ENCODE results near the gene CFAP410.

CFAP410 gene

DNA sequence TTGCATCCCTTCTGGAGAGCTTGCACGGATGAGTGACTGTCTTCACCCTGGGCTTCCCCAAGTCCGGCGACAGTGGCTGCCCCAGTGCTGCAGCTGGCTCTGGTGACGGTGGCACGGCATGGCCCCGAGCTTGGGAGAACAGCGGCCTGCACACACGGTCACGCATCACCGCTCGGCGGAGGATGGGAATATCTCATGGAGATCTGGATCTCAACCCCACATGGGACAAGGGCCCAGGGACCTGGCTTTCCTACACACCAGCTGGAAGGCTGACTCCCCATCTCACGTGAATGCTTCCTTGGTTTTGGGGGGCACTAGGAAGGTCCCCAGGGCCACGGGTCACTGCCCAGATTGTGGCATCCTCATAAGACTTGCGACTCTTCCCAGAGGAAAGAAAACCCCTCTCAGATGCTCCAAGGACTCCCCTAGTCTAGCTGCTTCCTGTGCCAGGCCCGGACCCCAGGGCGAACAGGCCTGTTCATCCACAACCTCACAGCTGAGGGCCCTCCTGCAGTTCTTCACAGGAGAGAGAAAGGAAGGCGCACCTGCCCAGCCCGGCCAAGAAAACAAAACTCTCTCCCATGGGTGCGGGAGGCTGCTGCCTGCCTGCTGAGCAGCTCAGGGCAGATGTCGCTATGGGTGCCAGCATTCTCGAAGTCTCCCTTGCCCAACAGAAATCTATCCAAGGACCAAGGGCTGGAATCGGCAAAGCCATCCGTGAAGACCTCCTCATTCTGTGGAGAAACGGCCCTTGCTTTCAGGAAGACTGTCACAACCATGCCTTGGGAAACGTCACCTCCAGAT lies 9.9 kb downstream of the CFAP410 start:
- DNase-seq = no peak

- no peak for DNase-seq
These were observed 10.8 kb downstream of the CFAP410 start for GRCh38 chr21:44328242-44328895.

GRCh38 chr21:44327603-44327974 lies 11.6 kb downstream of the CFAP410 start:
- DNase-seq = peak; percentile 74

DNA sequence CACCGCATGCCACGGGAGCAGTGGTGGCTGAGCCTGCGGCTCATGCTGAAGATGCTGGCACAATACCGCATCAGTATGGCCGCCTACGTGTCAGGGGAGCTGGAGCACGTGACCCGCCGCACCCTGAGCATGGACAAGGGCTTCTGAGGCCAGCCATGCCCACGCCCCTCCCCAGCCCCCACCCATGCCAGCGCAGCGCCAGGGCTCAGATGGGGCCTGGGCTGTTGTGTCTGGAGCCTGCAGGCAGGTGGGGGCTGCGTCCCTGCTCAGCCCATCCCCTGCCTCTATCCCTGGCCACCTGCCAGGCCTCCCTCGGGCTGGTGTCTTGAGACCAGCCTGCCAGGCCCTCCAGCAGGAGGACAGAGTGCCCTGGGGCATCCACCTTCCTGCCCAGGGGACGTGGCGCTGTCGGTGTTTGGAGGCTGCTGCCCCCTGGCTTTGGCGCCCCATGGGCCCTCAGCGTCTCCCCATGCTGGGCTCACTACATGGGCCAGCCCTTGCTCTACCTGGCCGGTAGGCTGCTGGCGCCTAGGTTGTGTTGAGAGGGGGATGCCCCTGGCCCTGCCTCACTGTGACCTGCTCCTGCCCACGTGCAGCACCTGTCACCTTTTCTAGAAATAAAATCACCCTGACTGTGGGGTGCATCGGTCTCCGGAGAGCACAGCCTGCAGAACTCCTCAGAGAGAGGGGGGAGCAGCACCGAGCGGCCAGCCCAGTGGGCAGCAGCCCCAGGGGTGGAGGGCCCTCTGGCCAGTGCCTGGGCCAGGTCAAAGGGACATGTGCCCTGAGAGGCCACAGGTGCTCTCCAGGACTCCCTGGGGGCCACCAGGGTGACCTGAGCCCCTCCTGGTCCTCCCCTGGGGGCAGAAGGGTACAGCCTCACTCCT lies 12.2 kb downstream of the CFAP410 start:
- no peak for DNase-seq

DNA sequence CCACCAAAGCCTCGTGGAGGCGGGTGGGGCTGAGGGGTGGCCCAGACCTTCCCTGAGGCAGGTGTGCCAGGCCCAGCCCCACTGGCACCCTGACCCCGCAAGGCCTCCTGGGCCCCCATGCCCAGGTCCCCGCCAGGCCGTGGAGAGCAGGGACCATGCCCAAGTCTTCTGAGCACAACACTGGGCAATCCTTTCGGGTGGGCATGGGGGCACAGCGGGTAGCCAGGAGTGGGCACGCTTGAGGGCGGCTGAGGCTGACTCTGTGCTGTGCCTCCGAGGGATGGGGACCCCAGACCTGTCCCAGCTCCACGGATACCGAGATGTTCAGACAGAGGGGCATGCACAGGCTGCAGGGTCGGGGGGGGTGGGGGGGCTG lies 12.9 kb downstream of the CFAP410 start:
- no peak for DNase-seq

DNA sequence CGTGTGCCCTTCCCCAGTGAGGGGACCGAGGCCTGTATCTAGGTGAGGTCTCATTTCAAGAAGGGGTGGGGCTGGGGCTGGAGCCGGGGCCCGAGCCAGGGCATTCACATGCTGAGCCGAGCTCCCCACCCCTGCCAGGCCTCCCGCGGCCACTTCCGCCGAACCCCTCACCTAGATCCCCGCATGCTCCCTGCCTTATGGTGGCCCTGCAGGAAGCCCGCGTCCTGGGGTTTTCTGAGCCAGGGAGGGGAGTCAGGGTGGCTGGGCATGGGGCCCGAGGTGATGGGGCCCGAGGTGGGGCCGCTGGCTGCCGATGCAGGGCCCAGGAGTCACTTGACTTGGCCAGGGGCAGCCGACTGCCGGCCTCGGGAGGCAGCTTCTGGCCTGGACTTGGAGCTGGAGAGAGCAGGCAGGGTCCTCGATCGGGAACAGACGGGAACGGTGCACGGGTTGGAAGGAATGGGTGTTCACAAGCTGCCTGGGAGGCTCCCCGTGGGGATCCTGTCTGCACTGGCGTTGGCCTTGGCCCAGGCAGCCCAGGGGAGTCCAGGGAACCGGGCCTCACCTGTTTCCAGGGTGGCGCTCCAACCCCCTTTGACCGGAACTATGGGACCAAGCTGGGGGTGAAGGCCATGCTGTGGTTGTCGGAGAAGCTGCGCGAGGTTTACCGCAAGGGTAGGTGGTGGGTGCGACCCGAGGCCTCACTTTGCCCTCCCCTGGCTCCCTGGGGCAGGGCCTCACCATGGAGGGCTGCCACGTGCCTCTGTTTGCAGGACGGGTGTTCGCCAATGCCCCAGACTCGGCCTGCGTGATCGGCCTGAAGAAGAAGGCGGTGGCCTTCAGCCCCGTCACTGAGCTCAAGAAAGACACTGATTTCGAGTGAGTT lies 13.6 kb downstream of the CFAP410 start:
- DNase-seq = no peak

DNA sequence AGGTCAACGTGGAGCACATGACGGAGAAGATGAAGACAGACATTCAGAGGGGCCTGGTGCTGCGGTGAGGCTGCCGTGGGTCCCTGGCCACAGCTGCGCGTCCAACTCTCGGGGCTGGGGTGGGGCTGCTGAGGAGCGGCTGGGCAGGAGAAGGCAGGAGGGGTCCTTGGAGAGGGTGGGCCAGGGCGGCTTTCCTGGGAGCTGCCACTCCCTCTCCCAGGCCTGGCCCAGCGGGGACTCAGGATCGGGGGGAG lies 14.4 kb downstream of the CFAP410 start:
- no peak for DNase-seq

DNA sequence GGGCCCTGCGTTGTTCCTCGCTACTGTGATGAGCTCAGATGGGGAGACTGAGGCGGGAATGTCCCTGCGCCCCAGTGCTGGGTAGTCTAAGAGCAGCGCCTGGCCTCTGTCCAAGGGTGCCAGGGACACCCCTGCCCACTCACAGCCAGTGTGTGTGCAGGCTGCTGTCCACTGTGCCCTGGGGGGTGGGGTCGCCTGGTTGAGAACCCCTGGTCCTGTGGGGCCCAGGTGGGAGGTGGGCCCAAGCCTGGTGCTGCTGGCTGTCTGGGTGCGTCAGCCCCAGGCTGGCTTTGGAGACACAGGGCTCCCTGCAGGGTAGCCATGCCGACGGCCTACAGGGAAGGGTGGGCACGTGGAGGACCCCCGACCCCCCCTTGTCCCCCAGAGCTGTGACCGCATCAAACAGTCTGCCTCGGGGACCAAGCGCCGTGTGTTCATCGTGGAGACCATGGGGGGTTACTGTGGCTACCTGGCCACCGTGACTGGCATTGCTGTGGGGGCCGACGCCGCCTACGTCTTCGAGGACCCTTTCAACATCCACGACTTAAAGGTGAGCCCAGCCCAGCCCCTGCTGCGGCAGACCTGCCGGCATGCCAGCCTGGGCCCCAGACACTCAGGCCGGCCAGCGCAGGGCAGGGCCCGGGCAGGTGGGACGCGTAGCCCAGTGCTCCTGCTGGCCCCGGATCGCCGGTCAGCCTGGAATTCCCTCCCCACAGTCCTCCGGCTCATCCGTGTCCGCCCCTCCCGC lies 14.9 kb downstream of the CFAP410 start:
- no peak for DNase-seq

- no peak for DNase-seq
These were observed 15.6 kb downstream of the CFAP410 start for GRCh38 chr21:44323591-44323990.

GRCh38 chr21:44322621-44323325 lies 16.4 kb downstream of the CFAP410 start:
- DNase-seq = no peak

DNA sequence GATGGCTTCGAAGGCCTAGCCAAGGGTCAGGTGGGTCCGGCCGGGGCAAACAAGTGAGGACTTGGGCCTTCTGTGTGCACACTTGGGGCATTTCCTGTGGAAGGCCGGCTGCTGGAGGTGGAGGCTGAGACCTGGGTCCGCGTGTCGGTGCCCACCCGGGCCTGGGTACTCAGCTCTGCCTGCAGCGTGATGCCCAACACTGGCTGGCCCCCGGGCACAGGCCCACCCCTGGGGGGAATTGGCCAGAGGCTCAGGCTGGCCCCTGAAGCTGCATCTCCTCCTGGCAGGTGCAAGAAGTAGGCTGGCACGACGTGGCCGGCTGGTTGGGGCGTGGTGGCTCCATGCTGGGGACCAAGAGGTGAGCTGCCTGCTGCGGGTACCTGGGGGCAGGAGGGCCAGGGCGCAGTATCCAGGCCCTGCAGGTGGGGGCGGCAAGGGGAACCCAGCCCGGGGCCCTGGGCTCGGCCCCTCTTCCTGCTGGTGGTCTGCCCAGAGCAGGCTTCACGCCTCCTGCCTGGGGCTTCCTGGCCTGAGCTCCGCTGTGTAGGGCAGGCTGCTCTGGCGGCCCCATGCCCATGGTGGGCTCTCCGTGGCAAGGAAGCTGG lies 17.2 kb downstream of the CFAP410 start:
- DNase-seq = no peak

- no peak for DNase-seq
These were observed 18.3 kb downstream of the CFAP410 start for GRCh38 chr21:44320847-44321246.

GRCh38 chr21:44319407-44320065 lies 19.7 kb downstream of the CFAP410 start:
- DNase-seq = no peak

GRCh38 chr21:44318489-44319285 lies 20.5 kb downstream of the CFAP410 start:
- no peak for DNase-seq

DNA sequence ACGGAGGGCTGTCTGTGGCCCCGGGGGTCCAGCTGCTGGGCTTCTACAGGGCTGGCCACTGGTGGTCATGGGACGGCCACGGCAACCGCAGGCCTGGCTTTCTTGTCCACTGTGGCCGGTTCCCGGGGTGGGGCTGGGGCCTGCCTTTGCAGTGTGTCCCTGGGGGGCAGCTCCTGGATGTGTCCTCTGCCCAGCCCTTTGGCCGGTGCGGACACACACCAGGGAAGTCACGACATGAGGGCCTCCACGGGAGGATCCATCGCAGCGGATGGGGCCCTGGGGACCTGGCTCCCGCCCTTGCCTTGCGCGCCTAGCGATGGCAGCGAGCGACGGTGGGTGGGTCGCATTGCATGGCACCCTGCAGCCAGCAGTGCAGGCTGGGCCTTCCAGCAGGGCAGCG lies 21.3 kb downstream of the CFAP410 start:
- no peak for DNase-seq

DNA sequence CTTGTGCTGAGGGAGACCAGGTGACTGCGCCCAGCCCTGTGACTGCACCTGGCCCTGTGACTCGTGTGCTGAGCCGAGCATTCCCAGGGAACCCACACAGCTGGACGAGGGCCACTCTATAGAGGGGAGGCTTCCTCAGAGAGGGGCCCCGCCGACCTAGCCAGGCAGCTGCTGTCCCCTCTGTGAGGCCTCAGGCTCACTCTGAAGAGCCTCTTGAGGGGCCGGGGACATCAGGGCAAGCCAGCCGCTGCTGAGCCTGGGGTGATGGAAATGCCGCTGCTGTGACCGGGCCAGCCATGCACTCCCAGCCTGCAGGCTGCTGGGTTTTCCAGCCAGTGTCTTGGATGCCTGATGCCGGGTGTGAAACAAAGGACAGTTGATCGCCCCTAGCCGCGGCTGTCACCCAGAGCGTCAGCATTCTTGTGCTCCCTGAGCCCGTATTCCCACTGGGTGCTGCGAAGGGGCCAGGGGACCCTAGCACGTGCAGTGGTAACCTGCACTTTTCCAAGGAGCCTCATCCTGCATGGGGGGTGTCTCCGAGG lies 21.9 kb downstream of the CFAP410 start:
- DNase-seq = no peak

DNA sequence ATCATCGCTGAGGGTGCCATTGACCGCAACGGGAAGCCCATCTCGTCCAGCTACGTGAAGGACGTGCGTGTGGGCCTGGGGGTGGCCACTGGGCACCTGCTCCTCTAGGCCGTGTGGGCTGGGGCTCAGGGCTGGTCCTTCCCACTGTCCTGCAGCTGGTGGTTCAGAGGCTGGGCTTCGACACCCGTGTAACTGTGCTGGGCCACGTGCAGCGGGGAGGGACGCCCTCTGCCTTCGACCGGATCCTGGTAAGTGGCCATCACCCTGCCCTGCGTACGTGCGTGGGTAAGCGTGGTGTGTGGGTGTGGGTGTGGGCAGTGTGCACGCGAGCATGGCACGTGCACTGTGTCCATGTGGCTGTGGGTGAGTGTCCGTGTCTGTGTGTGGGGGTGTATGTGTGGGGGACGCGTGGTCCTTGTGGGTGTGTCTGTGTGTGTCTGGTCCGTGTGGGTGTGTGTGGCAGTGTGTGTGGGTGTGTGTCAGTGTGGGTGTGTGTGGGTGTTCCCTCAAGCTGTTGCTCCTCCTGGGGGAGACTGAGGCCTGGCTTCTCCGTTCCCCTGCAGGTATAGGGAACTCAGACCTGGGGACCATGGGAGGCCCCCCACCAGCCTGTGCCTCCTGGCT lies 22.8 kb downstream of the CFAP410 start:
- no peak for DNase-seq

GRCh38 chr21:44315691-44316203 lies 23.4 kb downstream of the CFAP410 start:
- no peak for DNase-seq

DNA sequence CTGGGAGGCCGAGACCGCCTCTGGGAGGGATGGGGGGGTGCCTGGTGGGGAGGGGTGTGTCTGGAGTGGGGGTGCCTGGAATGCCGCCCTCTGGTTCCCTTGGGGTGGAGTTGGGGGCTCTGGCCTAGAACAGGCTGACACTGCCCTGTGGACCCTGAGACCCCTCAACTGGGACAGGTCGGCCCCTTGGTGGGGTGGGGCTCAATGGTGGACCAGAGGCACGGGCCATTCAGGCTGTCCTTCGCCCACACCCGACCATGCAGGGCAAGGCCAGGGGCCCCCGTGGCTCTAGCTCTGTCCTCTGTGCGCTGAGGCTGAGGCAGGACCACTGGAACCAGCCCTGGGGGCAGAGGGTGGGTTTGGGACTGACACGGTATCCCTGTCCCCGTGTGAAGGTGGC lies 24.6 kb downstream of the CFAP410 start:
- no peak for DNase-seq

All from GF-D8 (cell line).